GM18870 (cell line): ENCODE results near the gene DNM3.
"Not testable (repeated sequence)": the region's sequence is repeated elsewhere in the genome, so short reads cannot be mapped to it uniquely, and the experiment has no call there.

Source experiments
- ATAC-seq: cut with Tn5 transposase; IDR thresholded peaks from one replicate; pipeline ENCODE4 v1.9.1; 2021; ENCODE audit warnings: moderate library complexity; ENCODE audit not compliant: unreplicated experiment

Gene DNM3

GRCh38 chr1:172345077-172345476, 503.8 kb downstream of the DNM3 start:
- no peak for ATAC-seq

GRCh38 chr1:172347416-172347815, 506.1 kb downstream of the DNM3 start:
- ATAC-seq: no peak

- no peak for ATAC-seq
Observed at GRCh38 chr1:172350856-172351255, 509.6 kb downstream of the DNM3 start.

GRCh38 chr1:172351346-172351745, 510.0 kb downstream of the DNM3 start:
- ATAC-seq: no peak

GRCh38 chr1:172351754-172352161, 510.5 kb downstream of the DNM3 start:
- no peak for ATAC-seq

GRCh38 chr1:172352435-172352834, 511.1 kb downstream of the DNM3 start:
- no peak for ATAC-seq

- no peak for ATAC-seq
Observed at GRCh38 chr1:172354291-172355274, 513.3 kb downstream of the DNM3 start.

- no peak for ATAC-seq
Observed at GRCh38 chr1:172356620-172357019, 515.3 kb downstream of the DNM3 start.

- peak; percentile 17 for ATAC-seq
Observed at GRCh38 chr1:172357753-172358385, 516.6 kb downstream of the DNM3 start.

GRCh38 chr1:172359491-172359999, 518.2 kb downstream of the DNM3 start:
- no peak for ATAC-seq

- ATAC-seq: no peak
Observed at GRCh38 chr1:172360511-172360910, 519.2 kb downstream of the DNM3 start.

GRCh38 chr1:172360985-172361384, 519.7 kb downstream of the DNM3 start:
- no peak for ATAC-seq

- no peak for ATAC-seq
Observed at GRCh38 chr1:172363852-172364251, 522.6 kb downstream of the DNM3 start.

GRCh38 chr1:172371646-172372045, 530.3 kb downstream of the DNM3 start:
- ATAC-seq: not testable (repeated sequence)

- ATAC-seq: no peak
Observed at GRCh38 chr1:172373864-172374263, 532.6 kb downstream of the DNM3 start.

- no peak for ATAC-seq
Observed at GRCh38 chr1:172375211-172375631, 533.9 kb downstream of the DNM3 start.

- no peak for ATAC-seq
Observed at GRCh38 chr1:172376431-172376830, 535.1 kb downstream of the DNM3 start.

GRCh38 chr1:172377565-172377964, 536.3 kb downstream of the DNM3 start:
- ATAC-seq: no peak

GRCh38 chr1:172378109-172378760, 536.9 kb downstream of the DNM3 start:
- ATAC-seq: no peak

- ATAC-seq: peak; percentile 89
Observed at GRCh38 chr1:172380441-172381244, 539.3 kb downstream of the DNM3 start.
